ENCODE data around the gene ADD2. TPM values are rescaled to one million over a fixed set of nuclear protein-coding genes. Genes with fewer than 3 reads are reported as not detected.

Gene ADD2
- total RNA-seq: 1.1 and 1.3 TPM in 2 replicates
- long read RNA-seq: 0 reads

GRCh38 chr2:70767699-70768589, at the start of gene ADD2:
ADD2 (minus strand) TSS chr2:70768200; CDS start chr2:70706408, 61,792 bp downstream.
- peaks cover 3% of the 10 kb centered on the region for H3K4me1 Mint-ChIP-seq (ENCODE audit: low read depth)
- peak; percentile 58 for TF ChIP-seq CTCF (IDR thresholded peaks at IDR 0.05; ENCODE audit: unreplicated experiment)
- peak; percentile 30 for DNase-seq (ENCODE audit: low spot score, unreplicated experiment)
- no peaks in the 10 kb centered on the region for H3K36me3 Mint-ChIP-seq (ENCODE audit: insufficient read depth)
- no peak within 1 kb of the TSS for H3K27ac Mint-ChIP-seq
- H3K9me3 Mint-ChIP-seq (ENCODE audit: low read depth): no peaks in the 10 kb centered on the region
- H3K4me3 Mint-ChIP-seq (ENCODE audit: low read depth): peak within 1 kb of the TSS; percentile 72
- peaks cover 77% of the 10 kb centered on the region for H3K27me3 Mint-ChIP-seq

GRCh38 chr2:70817284-70817954, 49.4 kb upstream of the ADD2 start:
- DNase-seq (ENCODE audit: low spot score, unreplicated experiment): no peak
- no peaks in the 10 kb centered on the region for H3K4me1 Mint-ChIP-seq (ENCODE audit: low read depth)
- no peaks in the 10 kb centered on the region for H3K9me3 Mint-ChIP-seq (ENCODE audit: low read depth)
- H3K36me3 Mint-ChIP-seq (ENCODE audit: insufficient read depth): no peaks in the 10 kb centered on the region
- H3K27me3 Mint-ChIP-seq: peaks cover 61% of the 10 kb centered on the region
- H3K4me3 Mint-ChIP-seq (ENCODE audit: low read depth): no peak overlapping the region
- TF ChIP-seq CTCF (IDR thresholded peaks at IDR 0.05; ENCODE audit: unreplicated experiment): no peak
- H3K27ac Mint-ChIP-seq: no peak overlapping the region

GRCh38 chr2:70816726-70817125, 48.7 kb upstream of the ADD2 start:
- Mint-ChIP-seq H3K27ac (no peak overlapping the region), H3K4me3 (ENCODE audit: low read depth) (no peak overlapping the region), H3K9me3 (ENCODE audit: low read depth) (no peaks in the 10 kb centered on the region), H3K4me1 (ENCODE audit: low read depth) (no peaks in the 10 kb centered on the region), H3K36me3 (ENCODE audit: insufficient read depth) (no peaks in the 10 kb centered on the region), H3K27me3 (peaks cover 68% of the 10 kb centered on the region)
- DNase-seq (ENCODE audit: low spot score, unreplicated experiment): no peak
- no peak for TF ChIP-seq CTCF (IDR thresholded peaks at IDR 0.05; ENCODE audit: unreplicated experiment)

- no peaks in the 10 kb centered on the region for H3K9me3 Mint-ChIP-seq (ENCODE audit: low read depth)
- H3K27me3 Mint-ChIP-seq: peaks cover 51% of the 10 kb centered on the region
- H3K27ac Mint-ChIP-seq: no peak overlapping the region
- H3K4me3 Mint-ChIP-seq (ENCODE audit: low read depth): no peak overlapping the region
- peaks cover 2% of the 10 kb centered on the region for H3K4me1 Mint-ChIP-seq (ENCODE audit: low read depth)
- H3K36me3 Mint-ChIP-seq (ENCODE audit: insufficient read depth): no peaks in the 10 kb centered on the region
- no peak for TF ChIP-seq CTCF (IDR thresholded peaks at IDR 0.05; ENCODE audit: unreplicated experiment)
- DNase-seq (ENCODE audit: low spot score, unreplicated experiment): no peak
These were observed 41.3 kb upstream of the ADD2 start for GRCh38 chr2:70808983-70809958.

GRCh38 chr2:70807828-70808118, 39.8 kb upstream of the ADD2 start:
- Mint-ChIP-seq H3K4me1 (ENCODE audit: low read depth) (peaks cover 2% of the 10 kb centered on the region), H3K27me3 (peaks cover 49% of the 10 kb centered on the region), H3K27ac (no peak overlapping the region), H3K36me3 (ENCODE audit: insufficient read depth) (no peaks in the 10 kb centered on the region), H3K4me3 (ENCODE audit: low read depth) (no peak overlapping the region), H3K9me3 (ENCODE audit: low read depth) (no peaks in the 10 kb centered on the region)
- no peak for DNase-seq (ENCODE audit: low spot score, unreplicated experiment)
- TF ChIP-seq CTCF (IDR thresholded peaks at IDR 0.05; ENCODE audit: unreplicated experiment): no peak
